WERI-Rb-1 (cell line): ENCODE data around the gene LMX1A.

Experiments
- DNase-seq: peaks from one replicate; pipeline ENCODE4 v3.0.0-alpha.2; 2020
- H3K27ac ChIP-seq: fragments of 250-450 bp; sonication (Bioruptor Pico); 2 replicates; pipeline ENCODE4 v1.5.1; 2020; ENCODE audit warnings: mild to moderate bottlenecking, moderate library complexity
- H3K27me3 ChIP-seq: fragments of 250-450 bp; sonication (Bioruptor Pico); 2 replicates; pipeline ENCODE4 v1.5.1; 2021; ENCODE audit warnings: mild to moderate bottlenecking, low read depth, moderate library complexity; ENCODE audit not compliant: insufficient read depth, severe bottlenecking
- H3K36me3 ChIP-seq: fragments of 250-450 bp; sonication (Bioruptor Pico); 2 replicates; pipeline ENCODE4 v1.5.1; 2020; ENCODE audit warnings: mild to moderate bottlenecking, moderate library complexity
- H3K4me3 ChIP-seq: 2 replicates; pipeline ENCODE4 v1.5.1; 2011; ENCODE audit warnings: low read depth, mild to moderate bottlenecking, control low read depth, low read length
- H3K9me3 ChIP-seq: fragments of 250-450 bp; sonication (Bioruptor Pico); 2 replicates; pipeline ENCODE4 v1.5.1; 2021; ENCODE audit warnings: mild to moderate bottlenecking, moderate library complexity; ENCODE audit not compliant: severe bottlenecking
- CTCF ChIP-seq: IDR thresholded peaks from 2 replicates; pipeline ENCODE4 v1.5.1; 2011; ENCODE audit warnings: low read depth, mild to moderate bottlenecking, control low read depth, inconsistent platforms, low read length

The LMX1A gene

GRCh38 chr1:165257969-165258459 is 98.5 kb downstream of the LMX1A start:
- TF ChIP-seq CTCF = peak; percentile 79
- no peaks in the 10 kb centered on the region for H3K36me3 ChIP-seq
- H3K9me3 ChIP-seq = peaks cover 5% of the 10 kb centered on the region
- H3K27me3 ChIP-seq = no peaks in the 10 kb centered on the region
- peak overlapping the region; percentile 31; the same call in 1 of the 2 replicates for H3K27ac ChIP-seq
- peak; percentile 93 for DNase-seq
- no peak overlapping the region for H3K4me3 ChIP-seq

- H3K27me3 ChIP-seq = no peaks in the 10 kb centered on the region
- peak overlapping the region; percentile 79 for H3K27ac ChIP-seq
- no peaks in the 10 kb centered on the region for H3K36me3 ChIP-seq
- no peak overlapping the region for H3K4me3 ChIP-seq
- H3K9me3 ChIP-seq = no peaks in the 10 kb centered on the region
- no peak for TF ChIP-seq CTCF
- no peak for DNase-seq
Observed at GRCh38 chr1:165254896-165255625, 101.5 kb downstream of the LMX1A start.

- H3K4me3 ChIP-seq = no peak overlapping the region
- no peaks in the 10 kb centered on the region for H3K27me3 ChIP-seq
- no peak for DNase-seq
- H3K9me3 ChIP-seq = peaks cover 4% of the 10 kb centered on the region
- no peaks in the 10 kb centered on the region for H3K36me3 ChIP-seq
- peak overlapping the region; percentile 79 for H3K27ac ChIP-seq
- TF ChIP-seq CTCF = no peak
Observed at GRCh38 chr1:165254376-165254775, 102.1 kb downstream of the LMX1A start.

GRCh38 chr1:165253818-165254254 is 102.7 kb downstream of the LMX1A start:
- DNase-seq = peak; percentile 60
- no peak for TF ChIP-seq CTCF
- H3K4me3 ChIP-seq = no peak overlapping the region
- no peaks in the 10 kb centered on the region for H3K27me3 ChIP-seq
- H3K36me3 ChIP-seq = no peaks in the 10 kb centered on the region
- H3K9me3 ChIP-seq = peaks cover 6% of the 10 kb centered on the region
- H3K27ac ChIP-seq = peak overlapping the region; percentile 79

GRCh38 chr1:165248969-165249571 is 107.4 kb downstream of the LMX1A start:
- Histone ChIP-seq H3K9me3 (peaks cover 9% of the 10 kb centered on the region), H3K36me3 (no peaks in the 10 kb centered on the region), H3K27ac (no peak overlapping the region), H3K27me3 (no peaks in the 10 kb centered on the region), H3K4me3 (no peak overlapping the region)
- no peak for DNase-seq
- TF ChIP-seq CTCF = no peak
